Epithelial cell of esophagus (primary cell): ENCODE data around the gene FBXW4.

ENCODE experiments used
- DNase-seq: peaks from one replicate; pipeline ENCODE4 v3.0.0; 2010; ENCODE audit warnings: low read depth
- H3K4me3 ChIP-seq: 2 replicates; pipeline ENCODE4 v1.5.1; 2011; ENCODE audit warnings: mild to moderate bottlenecking, low read length, control low read depth
- TF ChIP-seq, protein P1 (sequence below): IDR thresholded peaks from 2 replicates; pipeline ENCODE4 v1.5.1; 2011; ENCODE audit warnings: low read depth, mild to moderate bottlenecking, low read length, control low read depth, inconsistent platforms; ENCODE audit not compliant: insufficient read depth; ENCODE audit errors: missing control alignments

The FBXW4 gene

GRCh38 chr10:101588879-101589278 lies 106.1 kb downstream of the FBXW4 start:
- DNase-seq = peak; percentile 43

GRCh38 chr10:101587725-101588653 lies 107.0 kb downstream of the FBXW4 start, which contains the start of the genes DPCD and POLL:
TSS of gene DPCD (plus strand) at chr10:101588321. CDS start at chr10:101588337, 16 bp downstream.
TSS of gene POLL (minus strand) at chr10:101588257. CDS start at chr10:101587360, 897 bp downstream.
- TF ChIP-seq, protein P1, sequence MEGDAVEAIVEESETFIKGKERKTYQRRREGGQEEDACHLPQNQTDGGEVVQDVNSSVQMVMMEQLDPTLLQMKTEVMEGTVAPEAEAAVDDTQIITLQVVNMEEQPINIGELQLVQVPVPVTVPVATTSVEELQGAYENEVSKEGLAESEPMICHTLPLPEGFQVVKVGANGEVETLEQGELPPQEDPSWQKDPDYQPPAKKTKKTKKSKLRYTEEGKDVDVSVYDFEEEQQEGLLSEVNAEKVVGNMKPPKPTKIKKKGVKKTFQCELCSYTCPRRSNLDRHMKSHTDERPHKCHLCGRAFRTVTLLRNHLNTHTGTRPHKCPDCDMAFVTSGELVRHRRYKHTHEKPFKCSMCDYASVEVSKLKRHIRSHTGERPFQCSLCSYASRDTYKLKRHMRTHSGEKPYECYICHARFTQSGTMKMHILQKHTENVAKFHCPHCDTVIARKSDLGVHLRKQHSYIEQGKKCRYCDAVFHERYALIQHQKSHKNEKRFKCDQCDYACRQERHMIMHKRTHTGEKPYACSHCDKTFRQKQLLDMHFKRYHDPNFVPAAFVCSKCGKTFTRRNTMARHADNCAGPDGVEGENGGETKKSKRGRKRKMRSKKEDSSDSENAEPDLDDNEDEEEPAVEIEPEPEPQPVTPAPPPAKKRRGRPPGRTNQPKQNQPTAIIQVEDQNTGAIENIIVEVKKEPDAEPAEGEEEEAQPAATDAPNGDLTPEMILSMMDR = no peak
- peak within 1 kb of the TSS; percentile 95 for H3K4me3 ChIP-seq
- DNase-seq = peak; percentile 94

More at GRCh38 chr10:101588879-101589278, 106.1 kb downstream of the FBXW4 start:
- TF ChIP-seq, protein P1 = no peak
- peak overlapping the region; percentile 95 for H3K4me3 ChIP-seq

GRCh38 chr10:101585841-101586240 lies 109.1 kb downstream of the FBXW4 start:
- TF ChIP-seq, protein P1 = no peak
- no peak overlapping the region for H3K4me3 ChIP-seq
- DNase-seq = no peak

DNA sequence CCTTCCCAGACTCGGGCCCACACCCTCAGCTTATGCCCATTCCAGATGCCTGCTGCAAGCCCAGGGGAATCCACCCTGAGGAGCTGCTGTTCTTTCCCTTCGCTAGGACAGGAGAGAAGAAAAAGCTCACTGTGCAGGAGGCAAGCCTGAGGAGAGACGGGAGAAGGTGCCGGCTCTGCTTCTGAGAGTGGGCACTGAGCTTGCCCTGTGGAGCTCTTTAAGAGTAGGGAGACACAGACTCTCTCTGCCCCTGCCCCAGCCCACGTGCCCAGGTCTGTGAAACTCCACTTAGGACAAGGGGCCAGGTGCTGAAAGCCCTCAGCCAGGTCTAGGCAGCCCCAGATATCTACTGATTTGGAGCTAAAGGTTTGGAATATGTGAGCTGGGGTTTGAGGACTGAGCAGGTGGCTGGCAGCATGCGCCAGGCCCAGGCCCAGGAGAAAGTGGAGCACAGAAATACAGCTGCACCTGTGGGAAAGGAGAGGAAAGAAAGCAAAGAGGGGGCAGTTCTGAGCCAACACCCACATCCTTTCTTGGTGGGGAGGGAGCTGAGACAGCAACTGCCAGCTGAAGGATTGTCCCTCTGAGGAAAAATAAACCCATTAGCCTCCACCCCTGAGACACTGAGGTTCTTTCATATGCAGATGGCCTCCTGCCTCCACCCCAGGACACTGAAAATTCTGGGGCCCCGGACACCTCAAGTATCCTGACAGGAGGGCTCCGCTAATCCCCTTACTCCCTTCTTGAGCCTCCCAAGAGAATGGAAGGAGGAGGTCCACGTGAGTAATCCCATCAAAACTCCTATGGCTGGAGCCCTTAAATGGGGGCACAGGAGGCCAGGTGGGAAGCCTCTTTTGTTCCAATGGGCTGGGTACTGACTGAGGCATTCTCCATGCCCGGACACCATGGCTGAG lies 114.2 kb downstream of the FBXW4 start:
- TF ChIP-seq, protein P1 = no peak
- DNase-seq = no peak
- H3K4me3 ChIP-seq = no peak overlapping the region

- H3K4me3 ChIP-seq = no peak overlapping the region
- no peak for DNase-seq
- TF ChIP-seq, protein P1 = no peak
Observed at GRCh38 chr10:101579516-101579870, 115.5 kb downstream of the FBXW4 start.

- TF ChIP-seq, protein P1 = no peak
- no peak for DNase-seq
- no peak overlapping the region for H3K4me3 ChIP-seq
Observed at GRCh38 chr10:101578803-101579515, 116.0 kb downstream of the FBXW4 start.
